Astrocyte (in vitro differentiated cells and primary cell): ENCODE measurements around the gene NEK9.

Experiments used
- CTCF ChIP-seq: IDR thresholded peaks from 2 replicates; pipeline ENCODE4 v1.5.1; 2011; ENCODE audit warnings: low read depth, mild to moderate bottlenecking, inconsistent platforms, low read length, moderate library complexity; ENCODE audit not compliant: insufficient read depth
- EZH2 ChIP-seq: IDR thresholded peaks from 2 replicates; pipeline ENCODE4 v1.6.1; 2012; ENCODE audit warnings: mild to moderate bottlenecking, low read length, inconsistent platforms; ENCODE audit not compliant: insufficient read depth

- TF ChIP-seq CTCF (no peak), EZH2 (no peak)
These were observed 56.5 kb downstream of the NEK9 start for GRCh38 chr14:75070383-75070782.
